Cardiac fibroblast (primary cell): ENCODE measurements around the gene PDZD2.

Experiments used
- DNase-seq, 2 donors: peaks; one replicate each; pipeline versions ENCODE4 v3.0.0 to v3.0.0-alpha.2; 2010; ENCODE audit warnings: low read depth in 2 of 2
- H3K4me3 ChIP-seq, 2 donors: replicated peaks in 1 of 2; 1 replicate in 1 of 2; 2 replicates in 1 of 2; pipeline ENCODE4 v1.5.1; 2011; ENCODE audit warnings: low read depth in 2 of 2, low read length in 2 of 2, mild to moderate bottlenecking in 2 of 2, moderate library complexity in 1 of 2
- CTCF ChIP-seq: IDR thresholded peaks from one replicate; pipeline ENCODE4 v1.5.1; 2011; ENCODE audit warnings: low read depth, mild to moderate bottlenecking, low read length, inconsistent platforms

Gene PDZD2

GRCh38 chr5:31976169-31976568, 337.2 kb downstream of the PDZD2 start:
- H3K4me3 ChIP-seq = no peak overlapping the region
- DNase-seq = no peak
- no peak for TF ChIP-seq CTCF

GRCh38 chr5:31981361-31981945, 342.5 kb downstream of the PDZD2 start:
- DNase-seq = no peak
- H3K4me3 ChIP-seq = no peak overlapping the region
- no peak for TF ChIP-seq CTCF

GRCh38 chr5:31982027-31982426, 343.1 kb downstream of the PDZD2 start:
- DNase-seq = no peak
- no peak for TF ChIP-seq CTCF
- H3K4me3 ChIP-seq = no peak overlapping the region

GRCh38 chr5:31982621-31983020, 343.7 kb downstream of the PDZD2 start:
- no peak for TF ChIP-seq CTCF
- no peak overlapping the region for H3K4me3 ChIP-seq
- DNase-seq = peak in 1 of 2 donors; percentile 25

GRCh38 chr5:31983851-31984250, 344.9 kb downstream of the PDZD2 start:
- DNase-seq = no peak
- H3K4me3 ChIP-seq = no peak overlapping the region
- TF ChIP-seq CTCF = no peak

- TF ChIP-seq CTCF = no peak
- H3K4me3 ChIP-seq = no peak overlapping the region
- DNase-seq = no peak
Observed at GRCh38 chr5:31984691-31985090, 345.8 kb downstream of the PDZD2 start.

- no peak overlapping the region for H3K4me3 ChIP-seq
- no peak for DNase-seq
- TF ChIP-seq CTCF = no peak
Observed at GRCh38 chr5:31986101-31986500, 347.2 kb downstream of the PDZD2 start.
